ENCODE results near the gene TMCO4.

The TMCO4 gene

GRCh38 chr1:19712928-19713327 lies 86.8 kb downstream of the TMCO4 start:
- H3K27me3 ChIP-seq (ENCODE audit: insufficient read depth, low read length) = no peaks in the 10 kb centered on the region
- no peak overlapping the region for H3K14ac ChIP-seq (ENCODE audit: low read length)
- H2BK12ac ChIP-seq (ENCODE audit: low read length) = no peak overlapping the region
- H4K12ac ChIP-seq (ENCODE audit: low read depth, low read length) = no peak overlapping the region
- H2BK5ac ChIP-seq (ENCODE audit: low read depth, low read length, poor library complexity) = no peak overlapping the region
- no peak overlapping the region for H3K9ac ChIP-seq (ENCODE audit: low read length)
- H3K4me1 ChIP-seq (ENCODE audit: control insufficient read depth in 1 of 2, insufficient read depth in 2 of 2, low read length in 2 of 2) = no peaks in the 10 kb centered on the region
- H3K4me3 ChIP-seq (ENCODE audit: low read depth, low read length) = no peak overlapping the region
- no peak overlapping the region for H2AFZ ChIP-seq (ENCODE audit: insufficient read depth, low read length, poor library complexity)
- H2AK5ac ChIP-seq (ENCODE audit: low read length) = no peak overlapping the region
- no peak overlapping the region for H3K4me2 ChIP-seq (ENCODE audit: low read length)
- no peak overlapping the region for H3K18ac ChIP-seq (ENCODE audit: low read length)
- WGBS (ENCODE audit: extremely low coverage, insufficient coverage, insufficient read length) = no CpG with 5 or more reads among the region's 4 CpGs
- H4K91ac ChIP-seq (ENCODE audit: low read depth, low read length) = no peak overlapping the region
- no peak overlapping the region for H3K27ac ChIP-seq (ENCODE audit: low read depth, low read length)
- H3K23ac ChIP-seq (ENCODE audit: low read length) = no peak overlapping the region
- no peak overlapping the region for H2BK120ac ChIP-seq (ENCODE audit: insufficient read depth, low read length, poor library complexity)
- H4K8ac ChIP-seq (ENCODE audit: low read depth, low read length) = no peak overlapping the region
- H3K36me3 ChIP-seq (ENCODE audit: control insufficient read depth in 1 of 2, insufficient read depth in 2 of 2, low read length in 2 of 2) = no peaks in the 10 kb centered on the region
- no peak for DNase-seq
- no peaks in the 10 kb centered on the region for H3K79me2 ChIP-seq (ENCODE audit: control insufficient read depth, insufficient read depth, low read length, poor library complexity)
- no peak overlapping the region for H3K4ac ChIP-seq (ENCODE audit: low read depth, low read length)
- no peaks in the 10 kb centered on the region for H3K79me1 ChIP-seq (ENCODE audit: low read length)
- H3K9me3 ChIP-seq (ENCODE audit: insufficient read depth, low read depth, low read length) = no peaks in the 10 kb centered on the region

GRCh38 chr1:19710825-19711611 lies 88.7 kb downstream of the TMCO4 start:
- Histone ChIP-seq H4K91ac (ENCODE audit: low read depth, low read length) (no peak overlapping the region), H2BK5ac (ENCODE audit: low read depth, low read length, poor library complexity) (no peak overlapping the region), H3K9ac (ENCODE audit: low read length) (no peak overlapping the region), H4K12ac (ENCODE audit: low read depth, low read length) (no peak overlapping the region), H2BK120ac (ENCODE audit: insufficient read depth, low read length, poor library complexity) (no peak overlapping the region), H3K36me3 (ENCODE audit: control insufficient read depth in 1 of 2, insufficient read depth in 2 of 2, low read length in 2 of 2) (no peaks in the 10 kb centered on the region), H3K27ac (ENCODE audit: low read depth, low read length) (no peak overlapping the region), H2AK5ac (ENCODE audit: low read length) (no peak overlapping the region), H3K9me3 (ENCODE audit: insufficient read depth, low read depth, low read length) (no peaks in the 10 kb centered on the region), H3K18ac (ENCODE audit: low read length) (no peak overlapping the region), H3K4me1 (ENCODE audit: control insufficient read depth in 1 of 2, insufficient read depth in 2 of 2, low read length in 2 of 2) (no peaks in the 10 kb centered on the region), H3K23ac (ENCODE audit: low read length) (no peak overlapping the region), H3K14ac (ENCODE audit: low read length) (no peak overlapping the region), H3K79me2 (ENCODE audit: control insufficient read depth, insufficient read depth, low read length, poor library complexity) (no peaks in the 10 kb centered on the region), H2BK12ac (ENCODE audit: low read length) (no peak overlapping the region), H3K4ac (ENCODE audit: low read depth, low read length) (no peak overlapping the region), H2AFZ (ENCODE audit: insufficient read depth, low read length, poor library complexity) (no peak overlapping the region), H3K4me2 (ENCODE audit: low read length) (no peak overlapping the region), H4K8ac (ENCODE audit: low read depth, low read length) (no peak overlapping the region), H3K27me3 (ENCODE audit: insufficient read depth, low read length) (no peaks in the 10 kb centered on the region), H3K79me1 (ENCODE audit: low read length) (no peaks in the 10 kb centered on the region), H3K4me3 (ENCODE audit: low read depth, low read length) (no peak overlapping the region)
- WGBS (ENCODE audit: extremely low coverage, insufficient coverage, insufficient read length) = no CpG with 5 or more reads among the region's 12 CpGs
- DNase-seq = no peak

GRCh38 chr1:19709260-19709793 lies 90.4 kb downstream of the TMCO4 start:
- Histone ChIP-seq H3K14ac (ENCODE audit: low read length) (no peak overlapping the region), H3K9me3 (ENCODE audit: insufficient read depth, low read depth, low read length) (no peaks in the 10 kb centered on the region), H2BK120ac (ENCODE audit: insufficient read depth, low read length, poor library complexity) (no peak overlapping the region), H3K79me2 (ENCODE audit: control insufficient read depth, insufficient read depth, low read length, poor library complexity) (no peaks in the 10 kb centered on the region), H3K9ac (ENCODE audit: low read length) (no peak overlapping the region), H3K4ac (ENCODE audit: low read depth, low read length) (no peak overlapping the region), H4K12ac (ENCODE audit: low read depth, low read length) (no peak overlapping the region), H4K8ac (ENCODE audit: low read depth, low read length) (no peak overlapping the region), H3K27me3 (ENCODE audit: insufficient read depth, low read length) (no peaks in the 10 kb centered on the region), H3K4me2 (ENCODE audit: low read length) (no peak overlapping the region), H3K4me3 (ENCODE audit: low read depth, low read length) (no peak overlapping the region), H3K23ac (ENCODE audit: low read length) (no peak overlapping the region), H3K4me1 (ENCODE audit: control insufficient read depth in 1 of 2, insufficient read depth in 2 of 2, low read length in 2 of 2) (peaks cover under 1 to 1% of the 10 kb centered on the region in 2 experiments), H3K36me3 (ENCODE audit: control insufficient read depth in 1 of 2, insufficient read depth in 2 of 2, low read length in 2 of 2) (no peaks in the 10 kb centered on the region), H2BK5ac (ENCODE audit: low read depth, low read length, poor library complexity) (no peak overlapping the region), H3K27ac (ENCODE audit: low read depth, low read length) (no peak overlapping the region), H3K79me1 (ENCODE audit: low read length) (no peaks in the 10 kb centered on the region), H4K91ac (ENCODE audit: low read depth, low read length) (no peak overlapping the region), H2AFZ (ENCODE audit: insufficient read depth, low read length, poor library complexity) (no peak overlapping the region), H2AK5ac (ENCODE audit: low read length) (no peak overlapping the region), H2BK12ac (ENCODE audit: low read length) (no peak overlapping the region), H3K18ac (ENCODE audit: low read length) (no peak overlapping the region)
- no peak for DNase-seq
- WGBS (ENCODE audit: extremely low coverage, insufficient coverage, insufficient read length) = no CpG with 5 or more reads among the region's 4 CpGs

GRCh38 chr1:19708567-19709110 lies 91.1 kb downstream of the TMCO4 start:
- Histone ChIP-seq H3K4me2 (ENCODE audit: low read length) (no peak overlapping the region), H3K79me2 (ENCODE audit: control insufficient read depth, insufficient read depth, low read length, poor library complexity) (no peaks in the 10 kb centered on the region), H3K9ac (ENCODE audit: low read length) (no peak overlapping the region), H3K36me3 (ENCODE audit: control insufficient read depth in 1 of 2, insufficient read depth in 2 of 2, low read length in 2 of 2) (no peaks in the 10 kb centered on the region), H3K14ac (ENCODE audit: low read length) (no peak overlapping the region), H4K12ac (ENCODE audit: low read depth, low read length) (no peak overlapping the region), H3K23ac (ENCODE audit: low read length) (no peak overlapping the region), H2BK5ac (ENCODE audit: low read depth, low read length, poor library complexity) (no peak overlapping the region), H3K4me1 (ENCODE audit: control insufficient read depth in 1 of 2, insufficient read depth in 2 of 2, low read length in 2 of 2) (peaks cover 3 to 4% of the 10 kb centered on the region in 2 experiments), H2AK5ac (ENCODE audit: low read length) (no peak overlapping the region), H4K91ac (ENCODE audit: low read depth, low read length) (no peak overlapping the region), H2AFZ (ENCODE audit: insufficient read depth, low read length, poor library complexity) (no peak overlapping the region), H4K8ac (ENCODE audit: low read depth, low read length) (no peak overlapping the region), H3K18ac (ENCODE audit: low read length) (no peak overlapping the region), H3K27me3 (ENCODE audit: insufficient read depth, low read length) (no peaks in the 10 kb centered on the region), H2BK120ac (ENCODE audit: insufficient read depth, low read length, poor library complexity) (no peak overlapping the region), H3K4me3 (ENCODE audit: low read depth, low read length) (no peak overlapping the region), H3K9me3 (ENCODE audit: insufficient read depth, low read depth, low read length) (no peaks in the 10 kb centered on the region), H3K27ac (ENCODE audit: low read depth, low read length) (no peak overlapping the region), H3K79me1 (ENCODE audit: low read length) (no peaks in the 10 kb centered on the region), H2BK12ac (ENCODE audit: low read length) (no peak overlapping the region), H3K4ac (ENCODE audit: low read depth, low read length) (no peak overlapping the region)
- no peak for DNase-seq
- WGBS (ENCODE audit: extremely low coverage, insufficient coverage, insufficient read length) = no CpG with 5 or more reads among the region's 8 CpGs
